Measurements from ENCODE around the gene TMCO4.
"Not testable (repeated sequence)": the region's sequence is repeated elsewhere in the genome, so short reads cannot be mapped to it uniquely, and the experiment has no call there.

TMCO4 gene

DNA sequence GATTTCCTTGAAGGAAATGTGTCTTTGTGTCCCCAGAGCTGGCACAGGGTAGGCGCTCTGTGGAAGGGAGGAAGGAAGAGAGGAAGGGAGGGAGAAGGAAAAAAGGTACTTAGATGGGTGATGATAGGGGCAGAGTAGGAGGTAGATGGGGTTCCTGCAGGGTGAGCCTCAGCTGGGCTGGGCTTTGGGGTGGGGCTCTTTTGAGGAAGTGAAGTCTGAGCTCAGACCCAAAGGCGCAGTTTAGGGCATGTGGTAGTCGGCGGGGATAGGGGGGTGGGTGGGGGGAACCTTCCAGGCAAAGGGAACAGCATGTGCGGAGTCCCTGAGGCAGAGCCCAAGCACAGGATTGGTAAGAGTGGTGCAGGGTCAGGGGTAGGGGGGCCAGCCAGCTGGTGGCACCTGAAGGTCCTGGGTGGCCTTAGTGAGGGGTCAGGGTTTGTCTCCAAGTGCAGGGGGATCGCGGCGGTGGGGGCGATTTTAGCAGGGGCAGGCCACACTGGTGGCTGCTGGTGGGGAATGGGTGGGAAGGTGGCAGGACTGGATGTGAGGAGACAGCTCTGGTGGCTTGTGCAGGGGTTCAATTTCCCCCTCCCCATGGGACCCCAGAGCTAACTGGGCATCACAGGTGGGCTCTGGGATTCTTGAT lies 143.5 kb downstream of the TMCO4 start:
- DNase-seq (ENCODE audit: low read depth) = no peak

DNA sequence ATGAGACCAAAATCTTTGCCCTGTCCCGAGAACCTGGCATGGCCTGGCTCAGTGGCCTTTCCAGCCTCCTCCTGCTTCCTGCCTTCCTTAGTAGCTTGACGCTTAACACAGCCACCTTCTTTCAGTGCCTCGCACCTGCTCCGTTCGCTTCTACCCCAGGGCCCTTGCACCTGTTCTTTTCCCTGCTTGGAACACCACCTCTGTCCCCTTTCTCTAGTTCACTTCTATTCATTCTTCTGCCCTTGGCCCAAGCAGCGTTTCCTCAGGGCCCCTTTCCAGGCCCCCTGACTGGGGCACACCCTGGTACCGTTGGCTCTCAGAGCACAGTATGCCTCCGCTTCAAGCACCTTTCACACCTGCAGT lies 144.0 kb downstream of the TMCO4 start:
- no peak for DNase-seq (ENCODE audit: low read depth)

- DNase-seq (ENCODE audit: low read depth) = no peak
These were observed 144.6 kb downstream of the TMCO4 start for GRCh38 chr1:19654886-19655717.

GRCh38 chr1:19654386-19654785 lies 145.3 kb downstream of the TMCO4 start:
- DNase-seq (ENCODE audit: low read depth) = no peak

DNA sequence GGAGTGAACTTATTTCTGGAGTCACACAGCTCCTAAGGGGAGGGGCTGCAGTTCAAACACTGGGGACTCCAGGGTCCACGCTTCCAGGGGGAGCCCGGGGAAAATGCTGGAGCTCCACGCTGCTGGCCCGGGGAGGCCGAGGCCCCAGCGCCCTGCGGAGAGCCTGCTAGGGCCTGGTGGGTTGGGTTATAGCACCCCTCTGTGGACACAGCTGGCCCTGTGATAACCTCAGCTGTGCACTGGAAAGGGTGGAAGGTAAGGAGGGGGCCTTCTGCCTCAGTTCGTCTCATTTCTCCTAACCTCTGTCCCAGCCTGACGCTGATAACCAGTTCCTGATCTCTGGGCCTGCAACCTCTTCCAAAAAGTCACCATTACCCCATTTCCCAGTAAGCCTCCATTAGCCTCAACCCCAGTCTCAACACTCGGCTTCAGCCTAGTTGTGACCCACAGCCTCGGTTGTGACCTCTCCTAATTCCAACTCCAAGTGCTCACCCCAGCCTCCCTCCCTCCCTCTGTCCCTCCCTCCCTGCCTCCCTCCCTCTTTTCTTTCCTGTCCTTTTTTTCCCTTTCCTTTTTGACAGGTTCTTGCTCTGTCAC lies 148.5 kb downstream of the TMCO4 start:
- DNase-seq (ENCODE audit: low read depth) = no peak

DNA sequence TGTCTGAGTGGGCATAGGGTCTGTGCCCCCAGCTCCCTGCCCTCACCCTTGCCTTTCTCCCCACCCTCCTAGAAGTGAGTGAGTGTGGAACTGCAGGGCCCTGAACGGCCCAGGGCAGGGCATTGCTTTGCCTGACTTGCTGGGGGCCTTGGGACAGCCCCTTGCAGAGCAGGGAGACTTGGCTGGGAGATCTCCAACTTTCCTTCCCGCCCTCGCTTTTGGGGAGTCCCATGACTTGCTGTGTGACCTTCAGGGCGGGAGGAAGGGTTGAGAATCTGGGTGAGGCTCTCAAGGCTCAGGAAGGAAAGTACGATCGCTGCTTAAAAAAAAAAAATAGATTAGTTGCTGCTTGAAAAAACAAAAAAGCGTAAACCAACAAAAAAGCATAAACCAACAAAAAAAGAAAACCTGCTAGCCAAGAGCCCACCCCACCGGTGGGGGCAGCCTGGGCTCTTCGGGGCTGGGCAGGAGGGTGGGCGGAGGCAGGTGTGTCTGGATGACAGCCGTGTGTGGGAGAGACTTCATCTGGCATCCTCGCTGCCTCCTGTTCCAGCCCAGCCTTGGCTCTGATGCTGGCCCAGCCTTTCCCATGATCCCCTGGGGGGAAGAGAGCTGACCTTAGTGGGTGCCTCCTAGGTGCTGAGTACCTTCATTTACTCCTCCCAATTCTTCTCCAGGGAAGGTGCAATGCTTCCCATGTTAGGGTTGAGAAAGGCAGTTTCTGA lies 149.1 kb downstream of the TMCO4 start:
- no peak for DNase-seq (ENCODE audit: low read depth)

GRCh38 chr1:19648689-19649088 lies 151.0 kb downstream of the TMCO4 start:
- no peak for DNase-seq (ENCODE audit: low read depth)

- no peak for DNase-seq (ENCODE audit: low read depth)
These were observed 151.5 kb downstream of the TMCO4 start for GRCh38 chr1:19648239-19648638.

DNA sequence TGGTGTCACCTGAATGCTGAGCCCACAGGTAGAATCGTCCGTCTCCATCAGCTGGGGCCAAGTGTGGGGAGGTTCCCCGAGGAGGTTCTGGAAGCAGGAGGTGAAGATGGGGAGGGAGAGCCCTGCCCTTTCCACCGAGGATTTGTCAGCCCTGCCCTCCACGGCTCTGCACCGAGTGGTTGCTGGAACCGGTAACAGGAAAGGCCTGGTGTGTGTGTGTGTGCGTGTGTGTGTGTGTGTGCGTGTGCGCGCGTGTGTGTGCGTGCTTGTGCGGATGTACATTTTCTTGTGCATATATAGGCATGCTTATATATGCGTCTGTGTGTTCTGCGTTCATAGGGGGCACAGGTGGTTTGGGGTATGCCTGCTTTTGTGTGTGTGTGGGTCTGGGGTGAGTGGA lies 152.1 kb downstream of the TMCO4 start:
- no peak for DNase-seq (ENCODE audit: low read depth)

DNA sequence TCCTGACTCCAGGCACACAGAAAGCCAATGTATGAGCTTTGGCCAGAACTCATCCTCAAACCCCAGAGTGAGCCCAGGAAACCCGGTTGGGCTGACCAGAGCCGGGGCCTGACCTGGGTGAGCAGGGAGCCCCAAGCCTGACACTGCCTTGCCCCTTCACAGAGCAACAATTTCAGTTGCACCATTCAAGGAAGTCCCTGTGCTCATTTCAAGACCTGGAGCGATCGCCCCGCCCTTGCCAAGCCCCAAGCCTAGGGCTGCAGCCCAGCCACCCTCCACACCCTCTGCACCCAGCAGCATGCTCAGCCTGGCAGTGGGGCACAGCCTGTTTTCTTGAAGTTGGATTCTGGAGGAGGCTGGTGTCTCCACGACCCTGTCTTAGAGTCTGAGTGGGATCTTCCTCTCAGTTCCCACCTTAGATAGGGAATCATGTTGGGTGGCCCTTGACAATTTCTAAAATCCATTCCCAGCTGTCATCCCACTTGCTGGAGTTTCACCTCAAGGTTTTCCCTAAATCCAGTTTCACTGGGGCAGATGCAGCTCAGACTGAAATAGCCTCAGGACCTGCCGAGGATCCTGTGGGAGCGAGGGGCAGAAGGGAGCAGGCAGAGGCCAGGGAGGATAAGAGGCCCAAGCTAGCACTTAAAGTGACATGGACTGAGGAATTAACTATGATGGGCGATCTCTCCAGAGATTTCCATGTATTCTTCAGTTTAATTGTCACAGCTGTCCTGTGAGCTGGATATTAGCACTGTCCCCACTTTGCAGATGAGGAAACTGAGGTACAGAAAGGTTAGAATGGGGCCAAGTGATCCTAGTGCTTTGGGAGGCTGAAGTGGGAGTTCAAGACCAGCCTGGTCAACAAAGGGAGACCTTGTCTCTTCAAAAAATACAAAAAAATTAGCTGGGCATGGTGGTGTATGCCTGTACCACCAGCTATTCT lies 153.1 kb downstream of the TMCO4 start:
- DNase-seq (ENCODE audit: low read depth) = no peak

GRCh38 chr1:19645411-19646251 lies 154.1 kb downstream of the TMCO4 start:
- DNase-seq (ENCODE audit: low read depth) = no peak

DNA sequence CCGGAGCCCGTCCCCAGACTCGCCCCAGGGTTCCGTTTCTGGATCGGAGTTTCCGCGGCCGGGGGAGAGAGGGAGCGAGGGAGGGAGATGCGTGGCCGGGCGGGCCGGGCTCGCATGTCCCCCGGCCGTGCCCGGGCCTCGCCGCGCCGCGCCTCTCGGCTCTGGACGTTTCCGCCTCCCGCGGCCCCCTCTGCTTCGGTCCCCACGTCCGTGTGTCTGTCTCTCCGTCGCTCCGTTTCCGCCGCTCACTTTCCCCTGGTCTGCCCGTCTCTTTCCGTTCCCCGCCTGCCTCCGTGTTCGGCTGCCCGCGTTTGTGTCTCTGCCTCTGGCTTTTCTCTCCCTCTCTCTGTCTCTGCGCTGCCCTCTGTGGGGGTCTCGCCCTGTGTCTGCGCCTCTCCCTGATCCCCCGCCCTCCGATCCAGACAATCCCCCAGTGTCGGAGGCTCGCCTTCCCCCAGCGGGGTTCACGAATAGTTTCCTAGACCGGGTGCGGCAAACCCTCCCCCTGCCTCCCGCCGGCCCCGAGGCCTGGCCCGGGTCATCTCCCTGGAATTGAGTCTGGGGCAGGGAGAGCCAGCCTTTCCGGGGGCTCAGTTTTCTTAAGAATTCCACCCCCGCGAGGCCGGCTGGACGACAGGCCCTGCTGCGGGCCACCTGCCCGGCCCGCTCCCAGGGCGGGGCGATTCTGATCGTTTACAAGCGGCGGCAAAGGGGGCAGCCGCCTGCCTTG lies 154.9 kb downstream of the TMCO4 start:
- no peak for DNase-seq (ENCODE audit: low read depth)

DNA sequence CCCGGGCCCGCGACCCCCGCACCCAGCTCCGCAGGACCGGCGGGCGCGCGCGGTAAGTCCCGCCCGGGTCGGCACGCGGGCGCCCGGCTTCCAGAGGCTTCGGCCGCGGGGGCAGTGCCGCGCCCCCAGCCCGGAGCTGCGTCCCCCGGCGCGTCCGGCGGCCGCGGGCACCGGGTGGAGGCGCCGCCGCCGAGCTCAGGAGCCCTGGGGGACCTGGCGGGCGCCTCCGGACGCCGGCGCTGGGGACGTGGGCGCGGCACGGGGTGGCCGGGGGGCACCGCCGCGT lies 155.4 kb downstream of the TMCO4 start:
- DNase-seq (ENCODE audit: low read depth) = no peak

DNA sequence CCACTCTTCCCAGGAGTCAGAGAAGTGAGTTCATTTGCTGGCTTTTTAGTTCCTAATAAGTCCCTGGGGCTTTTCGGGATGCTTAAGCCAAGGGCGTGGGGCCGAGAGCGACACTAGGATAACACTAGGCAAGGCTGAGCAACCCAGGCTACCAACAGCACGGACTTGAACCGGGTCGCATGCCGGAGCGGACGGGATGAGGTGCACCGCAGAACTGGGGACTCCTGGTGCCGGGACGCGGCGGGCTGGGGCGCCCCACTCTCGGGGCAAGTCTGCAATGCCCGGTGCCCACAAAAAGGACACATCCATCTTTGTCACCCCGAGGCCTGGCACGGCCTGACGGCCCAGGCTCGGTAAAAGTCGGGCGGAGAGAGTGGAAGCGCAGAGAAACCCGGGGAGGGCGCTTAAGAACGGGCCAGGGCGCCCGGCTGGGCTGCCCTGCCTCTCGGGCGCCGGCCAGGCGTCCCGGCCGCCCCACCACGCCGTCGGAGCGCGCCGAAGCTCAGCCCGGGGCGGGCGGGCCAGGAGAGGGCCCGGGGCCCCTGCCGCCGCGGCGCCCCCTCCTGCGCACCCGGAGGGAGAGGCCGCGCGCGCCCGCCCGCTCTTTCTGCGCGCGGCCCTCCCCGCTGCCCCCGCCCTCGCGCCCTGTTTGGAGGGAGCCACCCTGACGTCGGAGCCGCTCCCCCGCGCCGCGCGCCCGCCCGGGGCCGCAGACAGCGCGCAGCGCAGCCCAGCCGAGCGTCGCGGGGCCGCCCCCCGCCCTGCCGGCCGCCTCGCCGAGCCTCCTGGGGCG lies 155.9 kb downstream of the TMCO4 start, which contains the start of gene NBL1:
NBL1 (plus strand) TSS at position 710 of the 793 bp plus-strand sequence. CDS start 10,720 bp downstream, outside the sequence.
- no peak for DNase-seq (ENCODE audit: low read depth)

DNA sequence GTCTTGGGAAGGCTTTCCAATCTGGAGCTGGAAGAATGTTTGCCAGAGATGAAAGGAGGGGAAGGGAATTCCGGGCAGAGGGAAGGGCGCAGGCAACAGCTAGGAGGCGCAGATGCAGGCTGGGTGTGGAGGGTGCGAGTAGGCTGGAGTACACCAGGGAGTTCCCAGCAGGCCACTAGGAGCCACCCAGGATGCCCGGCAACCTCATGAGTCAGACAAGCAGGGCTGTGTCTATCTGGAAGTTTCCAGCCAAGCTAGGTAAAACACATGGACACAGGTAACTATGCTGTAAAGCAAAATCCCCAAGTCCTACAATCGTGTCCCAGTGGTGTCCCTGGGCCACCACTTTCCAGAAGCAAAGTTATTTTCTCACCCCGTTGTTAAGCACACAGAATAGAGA lies 156.6 kb downstream of the TMCO4 start:
- no peak for DNase-seq (ENCODE audit: low read depth)

DNA sequence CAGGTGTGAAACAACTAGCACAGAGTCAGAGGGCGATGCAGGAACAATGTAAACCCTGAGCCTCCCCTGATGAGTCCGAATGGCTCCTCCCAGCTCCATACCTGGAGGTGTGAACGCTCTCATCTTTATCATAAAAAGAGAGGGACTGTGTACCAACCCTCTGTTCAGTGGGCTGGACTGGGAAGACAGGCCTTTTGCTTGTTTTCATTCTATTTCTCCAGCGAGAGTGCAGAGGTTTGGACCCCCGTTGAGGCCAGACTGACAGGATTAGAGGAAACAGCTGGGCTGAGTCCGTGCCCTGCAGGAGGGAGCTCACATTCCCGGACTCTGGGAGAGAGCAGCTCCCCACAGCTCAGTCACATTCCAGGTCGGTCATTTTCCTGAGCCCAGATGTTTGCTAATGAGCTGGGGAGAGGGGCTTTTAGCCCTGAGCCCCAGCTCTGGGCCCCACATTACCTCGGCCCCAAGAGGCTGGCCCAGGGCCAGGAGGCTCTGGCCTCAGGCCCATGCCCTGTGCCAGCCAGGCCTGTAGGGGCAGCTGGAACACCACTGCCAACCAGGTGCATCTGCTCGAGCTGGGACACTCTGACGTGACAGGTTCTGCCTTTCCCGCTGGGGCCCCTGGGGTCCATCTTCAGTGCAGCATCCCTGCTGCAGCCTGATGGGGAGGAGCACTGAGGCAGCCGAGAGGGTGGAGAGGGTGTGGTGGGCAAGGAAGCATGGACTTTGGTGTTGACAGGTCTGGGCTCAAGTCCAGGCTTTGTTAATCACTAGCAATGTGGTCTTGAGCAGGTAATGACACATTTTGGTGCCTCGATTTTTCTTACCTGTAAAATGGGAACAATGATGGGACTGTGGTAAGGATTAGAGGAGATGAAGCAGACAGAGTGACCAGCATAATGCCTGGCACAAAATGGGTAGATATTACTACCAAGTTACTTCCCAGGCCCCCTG lies 159.1 kb downstream of the TMCO4 start:
- no peak for DNase-seq (ENCODE audit: low read depth)

GRCh38 chr1:19639999-19640362 lies 159.7 kb downstream of the TMCO4 start:
- DNase-seq (ENCODE audit: low read depth) = no peak

DNA sequence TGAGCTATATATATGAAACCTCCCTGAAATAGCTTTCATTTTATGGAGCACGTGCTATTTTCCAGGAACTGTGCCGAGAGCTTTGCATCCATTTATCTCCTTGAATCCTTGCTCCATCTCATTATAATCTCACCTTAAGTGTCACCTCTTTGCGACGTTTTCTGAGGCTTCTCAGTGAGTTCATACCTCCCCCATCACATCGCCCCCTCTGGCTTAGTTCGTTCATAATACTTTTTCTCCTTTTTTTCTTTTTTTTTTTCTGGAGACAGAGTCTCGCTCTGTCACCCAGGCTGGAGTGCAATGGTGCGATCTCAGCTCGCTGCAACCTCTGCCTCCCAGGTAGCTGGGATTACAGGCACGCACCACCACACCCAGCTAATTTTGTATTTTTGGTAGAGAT lies 160.5 kb downstream of the TMCO4 start:
- DNase-seq (ENCODE audit: low read depth) = not testable (repeated sequence)
